ENCODE results near the gene ADAMTS15. TPM values are rescaled to one million over a fixed set of nuclear protein-coding genes. Genes with fewer than 3 reads are reported as not detected.

ADAMTS15 gene
- total RNA-seq, 2 donors from 2014 or later, result not detected

DNA sequence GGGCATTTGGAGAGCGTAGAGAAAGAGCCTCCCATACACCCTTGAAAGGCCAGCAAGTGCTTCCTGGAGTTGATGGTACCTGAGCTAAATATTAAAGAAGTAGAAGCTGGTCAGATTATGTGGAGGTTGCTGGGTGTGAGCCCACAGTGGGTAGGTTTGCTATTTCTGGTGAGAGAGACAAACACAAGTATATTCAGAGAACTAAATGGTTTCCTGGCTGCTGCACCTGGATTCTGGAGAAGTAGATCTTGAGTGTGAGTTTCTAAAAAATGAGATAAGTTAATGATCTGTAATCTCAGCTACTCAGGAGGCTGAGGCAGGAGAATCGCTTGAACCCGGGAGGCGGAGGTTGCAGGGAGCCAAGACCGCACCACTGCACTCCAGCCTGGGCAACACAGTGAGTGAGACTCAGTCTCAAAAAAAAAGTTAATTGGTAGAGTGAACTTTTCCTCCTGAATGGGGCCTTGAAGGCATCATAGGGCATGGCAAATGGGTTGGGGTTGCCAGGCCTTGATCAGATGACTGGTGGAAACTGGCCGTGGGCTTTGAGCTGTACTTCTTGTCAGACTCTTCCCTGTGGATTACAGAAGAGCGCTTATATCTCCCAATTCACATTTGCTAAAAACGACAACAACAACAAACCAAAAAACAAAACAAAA is 75.8 kb downstream of the ADAMTS15 start:
- Mint-ChIP-seq H3K27me3 (peaks cover 26% of the 10 kb centered on the region), H3K9me3 (peaks cover 3% of the 10 kb centered on the region), H3K27ac (no peak overlapping the region), H3K4me3 (no peak overlapping the region), H3K4me1 (no peaks in the 10 kb centered on the region), H3K36me3 (ENCODE audit: low read depth) (no peaks in the 10 kb centered on the region)
- ATAC-seq (replicated peaks), result no peak

DNA sequence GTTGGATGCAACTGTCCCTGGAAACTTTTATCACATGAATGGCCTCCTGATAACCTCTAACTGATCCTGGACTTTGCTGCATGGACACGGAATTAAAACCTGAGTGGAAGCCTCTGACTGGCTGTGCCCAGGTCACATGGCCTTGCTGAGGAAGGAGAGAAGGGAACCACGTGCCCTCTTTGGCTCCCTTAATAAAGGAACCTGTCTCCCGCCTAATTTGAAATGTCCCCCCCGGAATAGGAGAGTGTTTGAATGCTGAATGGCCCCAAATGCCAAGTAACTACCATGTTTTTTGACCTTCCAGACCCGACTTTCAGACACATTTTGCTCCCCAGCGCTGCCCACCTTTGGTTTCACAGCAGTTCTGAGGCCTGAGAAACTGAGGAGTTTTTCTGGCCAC is 76.9 kb downstream of the ADAMTS15 start:
- H3K27me3 Mint-ChIP-seq, result peaks cover 19% of the 10 kb centered on the region
- H3K4me3 Mint-ChIP-seq, result no peak overlapping the region
- no peaks in the 10 kb centered on the region for H3K4me1 Mint-ChIP-seq
- ATAC-seq (replicated peaks), result no peak
- H3K36me3 Mint-ChIP-seq (ENCODE audit: low read depth), result no peaks in the 10 kb centered on the region
- no peak overlapping the region for H3K27ac Mint-ChIP-seq
- H3K9me3 Mint-ChIP-seq, result no peaks in the 10 kb centered on the region

Other genes starting within 250 kb of the ADAMTS15 start
- 10 to 100 TPM; 49.6 to 49.7 TPM for gene ZBTB44, start 133.7 kb upstream of the ADAMTS15 start, total RNA-seq
- gene ADAMTS8, start 20.0 kb upstream of the ADAMTS15 start, total RNA-seq, result not detected